Colonic mucosa (tissue), 4 donors: ENCODE results near the gene RANBP3L. TPM values are rescaled to one million over a fixed set of nuclear protein-coding genes. Genes with fewer than 3 reads are reported as not detected.
A peak's percentile ranks its signal among the peaks of the same experiment; 100 is the strongest.

Source experiments
- DNase-seq: peaks from one replicate; pipeline ENCODE4 v3.0.0-alpha.2; 2020
- H3K27ac ChIP-seq: fragments of 200-600 bp; one replicate; pipeline ENCODE4 v1.8.0; 2021
- H3K27me3 ChIP-seq: fragments of 200-600 bp; one replicate; pipeline ENCODE4 v1.8.0; 2021
- H3K36me3 ChIP-seq: fragments of 200-600 bp; one replicate; pipeline ENCODE4 v1.8.0; 2021
- H3K4me1 ChIP-seq: fragments of 200-600 bp; one replicate; pipeline ENCODE4 v1.8.0; 2021; ENCODE audit warnings: mild to moderate bottlenecking
- H3K4me3 ChIP-seq: fragments of 200-600 bp; one replicate; pipeline ENCODE4 v1.8.0; 2021
- H3K9ac ChIP-seq, 2 donors: one replicate each; pipeline ENCODE4 v1.7.0; 2013; ENCODE audit warnings: control low read depth in 2 of 2, low read depth in 2 of 2, low read length in 2 of 2
- H3K9me3 ChIP-seq: fragments of 200-600 bp; one replicate; pipeline ENCODE4 v1.8.0; 2021
- CTCF ChIP-seq: fragments of 200-600 bp; IDR thresholded peaks from one replicate; pipeline ENCODE4 v1.8.0; 2022; ENCODE audit warnings: antibody characterized with exemption, mild to moderate bottlenecking
- intact Hi-C: fragments of 100-400 bp; cut with DNase I; formaldehyde crosslinking; loops from one replicate; pipeline ENCODE4 v1.14.1; 2022
- total RNA-seq, 2 donors: library from RNA; stranded (reverse); fragmentation: NEBNext Ultra II Directional in 1 of 2; extraction: Animal tissue kit (Norgen Biotek cat#: 25700) in 1 of 2; gene quantifications; one replicate each; pipeline ENCODE4 v1.2.1, GENCODE V29; 2021
- donor health status: healthy.
- donor health status: DM: no; HTN: no; CAD: no.
- donor health status: DM: no; HTN: no; CAD: no.

Gene RANBP3L
- total RNA-seq, 2 donors from 2014 or later: 0.19 TPM; not detected in 1

DNA sequence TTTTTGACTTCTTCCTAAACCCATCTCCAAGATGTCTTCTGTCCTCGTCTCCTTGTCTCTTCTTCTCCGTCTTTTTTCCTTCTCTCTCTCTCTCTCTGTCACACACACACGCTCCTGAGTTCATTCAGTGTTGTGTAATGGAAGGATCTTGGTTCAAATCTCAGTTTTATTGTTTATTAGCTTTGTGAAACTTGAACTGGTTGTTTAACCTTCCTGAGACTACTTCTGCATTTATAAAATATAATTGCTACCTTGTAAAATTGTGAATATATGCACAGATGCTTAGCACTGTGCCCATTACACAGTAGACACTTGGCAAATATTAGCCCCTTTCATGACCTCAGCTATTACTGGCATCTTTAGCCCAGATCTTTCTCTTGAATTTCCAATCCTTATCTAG is 57.6 kb downstream of the RANBP3L start:
- peaks cover 4% of the 10 kb centered on the region for H3K4me1 ChIP-seq

GRCh38 chr5:36243653-36244052 is 58.0 kb downstream of the RANBP3L start:
- intact Hi-C loops: loop anchor here (5.0 kb wide), 1 partner anchor 91 kb away; the partner anchor contains the start of genes LMBRD2 and SKP2
- H3K4me3 ChIP-seq: no peak overlapping the region
- TF ChIP-seq CTCF: no peak
- no peak for DNase-seq
- peaks cover 4% of the 10 kb centered on the region for H3K4me1 ChIP-seq
- no peaks in the 10 kb centered on the region for H3K36me3 ChIP-seq
- no peaks in the 10 kb centered on the region for H3K9me3 ChIP-seq
- no peaks in the 10 kb centered on the region for H3K27me3 ChIP-seq
- no peak overlapping the region for H3K9ac ChIP-seq
- H3K27ac ChIP-seq: no peak overlapping the region

More for the DNA sequence above, 57.6 kb downstream of the RANBP3L start:
- intact Hi-C loops: loop anchor here (5.0 kb wide), 1 partner anchor 92 kb away; the partner anchor contains the start of genes LMBRD2 and SKP2
- H3K4me3 ChIP-seq: no peak overlapping the region
- no peak for DNase-seq
- no peaks in the 10 kb centered on the region for H3K36me3 ChIP-seq
- TF ChIP-seq CTCF: no peak
- no peak overlapping the region for H3K9ac ChIP-seq
- no peaks in the 10 kb centered on the region for H3K27me3 ChIP-seq
- no peaks in the 10 kb centered on the region for H3K9me3 ChIP-seq
- H3K27ac ChIP-seq: no peak overlapping the region

DNA sequence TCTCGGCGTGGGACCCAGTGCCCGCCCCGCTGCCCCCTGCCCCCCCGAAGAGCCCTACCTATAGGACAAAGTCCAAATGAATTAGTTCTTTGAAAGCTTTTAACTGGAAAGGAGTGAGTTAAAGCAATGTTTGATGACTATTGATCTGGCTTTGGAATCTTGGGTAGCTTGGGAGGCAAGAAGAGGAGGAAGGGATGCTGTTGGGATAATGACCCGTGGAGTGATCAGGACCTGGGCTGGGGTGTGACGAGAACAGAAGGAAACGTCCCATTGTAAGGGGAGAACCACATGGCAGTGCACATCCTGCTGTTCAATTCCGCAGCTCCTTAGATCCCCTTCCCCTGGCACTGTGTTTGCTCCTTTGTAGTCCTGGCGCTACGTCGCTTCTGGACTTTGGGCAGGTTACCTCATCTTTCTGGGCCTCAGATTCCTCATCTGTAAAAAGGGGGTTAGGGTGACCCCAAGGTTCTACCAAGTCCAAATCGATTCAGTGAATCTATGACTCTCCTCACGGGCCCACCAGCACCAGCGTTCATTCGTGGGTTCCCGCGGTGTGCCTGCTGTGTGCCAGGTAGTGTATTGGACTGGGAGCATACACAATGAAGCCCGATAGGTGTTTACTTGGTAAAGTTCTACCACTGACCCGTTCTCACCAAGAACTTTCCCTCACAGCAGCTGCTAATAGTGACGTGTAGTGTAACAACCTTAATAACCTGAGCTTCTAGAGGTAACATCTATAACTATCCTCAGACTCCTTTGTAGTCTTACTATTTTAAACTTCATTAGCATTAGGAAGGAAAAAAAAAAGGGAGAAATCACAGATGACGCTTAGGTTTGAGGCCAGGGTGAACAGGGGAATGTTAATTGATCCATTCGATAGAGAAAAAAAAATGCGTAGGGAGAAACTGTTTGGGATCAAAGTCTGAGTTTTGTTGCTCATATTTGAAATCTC is 58.9 kb downstream of the RANBP3L start:
- Histone ChIP-seq H3K27ac (peak overlapping the region; percentile 93), H3K4me1 (peaks cover 4% of the 10 kb centered on the region), H3K36me3 (no peaks in the 10 kb centered on the region), H3K9ac (peak overlapping the region; percentile 64 to 84), H3K27me3 (no peaks in the 10 kb centered on the region), H3K9me3 (no peaks in the 10 kb centered on the region), H3K4me3 (peak overlapping the region; percentile 82)
- no peak for DNase-seq
- intact Hi-C loops: loop anchor here (5.0 kb wide), 1 partner anchor 91 kb away; the partner anchor contains the start of genes LMBRD2 and SKP2
- no peak for TF ChIP-seq CTCF

GRCh38 chr5:36241631-36242533 is 59.8 kb downstream of the RANBP3L start, which contains the start of gene NADK2:
TSS of gene NADK2 (minus strand) at chr5:36241925. CDS start at chr5:36241798, 127 bp downstream.
- no peaks in the 10 kb centered on the region for H3K36me3 ChIP-seq

More at GRCh38 chr5:36241631-36242533, 59.8 kb downstream of the RANBP3L start, which contains the start of gene NADK2:
- peak; percentile 36 for TF ChIP-seq CTCF
- Histone ChIP-seq H3K9ac (peak within 1 kb of the TSS; percentile 84 to 91), H3K4me1 (peaks cover 4% of the 10 kb centered on the region), H3K4me3 (peak within 1 kb of the TSS; percentile 82), H3K27me3 (no peaks in the 10 kb centered on the region), H3K27ac (peak within 1 kb of the TSS; percentile 93), H3K9me3 (no peaks in the 10 kb centered on the region)
- peak; percentile 96 for DNase-seq
- intact Hi-C loops: loop anchor here (5.0 kb wide), 1 partner anchor 90 kb away; the partner anchor contains the start of genes LMBRD2 and SKP2
